Activated T-cell treated with anti-CD3 and anti-CD28 coated beads, Interleukin-2, amount 50 U/mL, for 24 hours (primary cell): Measurements from ENCODE around the gene FXYD7.

Experiments
- DNase-seq: peaks from one replicate; pipeline ENCODE4 v3.0.0-alpha.2; 2020
- H3K27ac Mint-ChIP-seq: 2 replicates; pipeline ENCODE4 v1.8.0; 2020; ENCODE audit warnings: mild to moderate bottlenecking, mixed read lengths
- H3K27me3 Mint-ChIP-seq: 2 replicates; pipeline ENCODE4 v1.8.0; 2020; ENCODE audit warnings: mixed read lengths
- H3K36me3 Mint-ChIP-seq: 2 replicates; pipeline ENCODE4 v1.8.0; 2020; ENCODE audit warnings: low read depth, mixed read lengths
- H3K4me1 Mint-ChIP-seq: 2 replicates; pipeline ENCODE4 v1.8.0; 2020; ENCODE audit warnings: low read depth, mixed read lengths
- H3K4me3 Mint-ChIP-seq: 2 replicates; pipeline ENCODE4 v1.8.0; 2020; ENCODE audit warnings: mild to moderate bottlenecking, moderate library complexity, mixed read lengths
- H3K9me3 Mint-ChIP-seq: 2 replicates; pipeline ENCODE4 v1.8.0; 2020; ENCODE audit warnings: mixed read lengths

The FXYD7 gene

DNA sequence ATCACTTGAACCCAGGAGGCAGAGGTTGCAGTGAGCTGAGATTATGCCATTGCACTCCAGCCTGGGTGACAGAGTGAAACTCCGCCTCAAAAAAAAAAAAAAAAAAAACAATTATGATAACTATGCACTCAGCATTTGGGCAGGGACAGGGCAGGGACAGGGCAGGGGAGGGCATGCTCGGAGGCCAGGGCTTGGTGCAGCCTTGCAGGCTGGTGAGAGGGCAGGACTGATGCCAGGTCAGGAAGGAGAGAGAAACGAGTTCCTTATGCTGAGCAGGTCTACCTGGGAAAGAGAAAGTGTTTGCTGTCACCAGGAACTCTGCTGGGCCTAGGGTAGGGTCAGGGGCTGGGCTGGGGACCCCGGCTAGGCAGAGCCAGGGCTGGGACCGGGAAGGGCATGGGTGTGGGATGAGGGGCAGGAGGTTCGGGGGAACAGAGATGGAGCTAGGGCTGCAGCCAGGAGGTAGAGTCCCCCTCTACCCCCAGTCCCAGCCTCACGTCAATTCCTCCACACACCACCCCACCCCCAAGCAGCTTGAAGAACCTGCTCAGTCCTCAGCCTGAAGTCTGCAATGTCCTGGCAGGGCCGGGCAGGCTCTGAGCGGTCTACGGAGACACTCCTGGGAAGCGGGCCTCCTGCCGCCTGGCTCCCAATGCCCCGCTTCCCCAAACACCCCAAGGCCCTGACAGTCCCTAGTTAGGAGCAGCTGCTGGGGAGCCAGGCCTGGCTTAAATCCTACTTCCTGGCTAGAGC is 24.6 kb upstream of the FXYD7 start:
- no peak overlapping the region for H3K27ac Mint-ChIP-seq
- no peaks in the 10 kb centered on the region for H3K9me3 Mint-ChIP-seq
- DNase-seq: no peak
- peaks cover 7% of the 10 kb centered on the region for H3K4me1 Mint-ChIP-seq
- no peaks in the 10 kb centered on the region for H3K27me3 Mint-ChIP-seq
- H3K36me3 Mint-ChIP-seq: no peaks in the 10 kb centered on the region
- H3K4me3 Mint-ChIP-seq: no peak overlapping the region

DNA sequence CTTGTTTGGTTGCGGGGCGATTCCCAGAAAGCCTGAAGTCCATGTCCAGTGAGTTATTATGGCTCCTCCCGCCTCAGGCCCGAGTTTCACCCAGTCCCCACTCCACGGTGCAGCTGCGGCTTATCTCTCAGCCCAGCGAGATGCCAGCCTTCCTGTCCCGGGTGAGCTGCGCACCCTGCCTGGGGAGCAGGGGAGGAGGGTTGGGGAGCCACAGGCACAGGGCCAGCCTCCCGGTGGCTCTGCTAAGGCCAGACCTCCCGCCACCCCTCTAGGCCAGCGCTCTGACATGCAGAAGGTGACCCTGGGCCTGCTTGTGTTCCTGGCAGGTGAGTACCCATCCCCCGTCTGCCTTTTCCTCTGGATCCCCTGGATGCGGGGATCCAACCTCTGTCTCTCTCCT is 24.0 kb upstream of the FXYD7 start:
- H3K9me3 Mint-ChIP-seq: no peaks in the 10 kb centered on the region
- no peak for DNase-seq
- no peaks in the 10 kb centered on the region for H3K36me3 Mint-ChIP-seq
- no peak overlapping the region for H3K27ac Mint-ChIP-seq
- no peak overlapping the region for H3K4me3 Mint-ChIP-seq
- H3K27me3 Mint-ChIP-seq: no peaks in the 10 kb centered on the region
- H3K4me1 Mint-ChIP-seq: peaks cover 12% of the 10 kb centered on the region

DNA sequence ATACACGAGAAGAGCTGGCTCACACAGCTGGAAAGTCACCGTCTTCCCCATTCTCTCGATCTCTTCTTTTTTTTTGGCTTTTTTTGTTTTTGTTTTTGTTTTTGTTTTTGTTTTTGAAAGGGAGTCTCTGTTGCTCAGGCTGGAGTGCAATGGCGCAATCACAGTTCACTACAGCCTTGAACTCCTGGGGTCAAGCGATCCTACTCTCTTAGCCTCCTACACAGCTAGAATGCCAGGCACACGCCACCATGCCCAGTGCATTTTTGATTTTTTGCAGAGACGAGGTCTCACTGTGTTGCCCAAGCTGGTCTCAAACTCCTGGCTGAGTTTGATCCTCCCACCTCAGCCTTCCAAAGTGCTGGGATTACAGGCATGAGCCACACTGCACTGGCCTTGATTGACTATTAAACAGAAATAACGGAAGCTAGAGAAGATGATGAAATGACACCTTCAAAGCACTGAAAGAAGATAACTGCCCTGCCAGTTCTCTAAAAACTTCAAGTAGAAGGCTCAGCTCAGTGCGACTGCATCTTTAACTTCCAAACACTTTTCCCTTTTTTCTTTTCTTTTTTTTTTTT is 23.4 kb upstream of the FXYD7 start:
- no peak overlapping the region for H3K4me3 Mint-ChIP-seq
- no peak for DNase-seq
- H3K36me3 Mint-ChIP-seq: no peaks in the 10 kb centered on the region
- H3K9me3 Mint-ChIP-seq: no peaks in the 10 kb centered on the region
- peaks cover 13% of the 10 kb centered on the region for H3K4me1 Mint-ChIP-seq
- no peaks in the 10 kb centered on the region for H3K27me3 Mint-ChIP-seq
- no peak overlapping the region for H3K27ac Mint-ChIP-seq

- Mint-ChIP-seq H3K27ac (no peak overlapping the region), H3K4me1 (peaks cover 15% of the 10 kb centered on the region), H3K4me3 (no peak overlapping the region), H3K9me3 (no peaks in the 10 kb centered on the region), H3K36me3 (no peaks in the 10 kb centered on the region), H3K27me3 (no peaks in the 10 kb centered on the region)
- no peak for DNase-seq
These were observed 22.6 kb upstream of the FXYD7 start for GRCh38 chr19:35120492-35120891.

- H3K27ac Mint-ChIP-seq: no peak overlapping the region
- H3K27me3 Mint-ChIP-seq: no peaks in the 10 kb centered on the region
- H3K9me3 Mint-ChIP-seq: no peaks in the 10 kb centered on the region
- H3K4me3 Mint-ChIP-seq: no peak overlapping the region
- H3K4me1 Mint-ChIP-seq: peaks cover 15% of the 10 kb centered on the region
- H3K36me3 Mint-ChIP-seq: no peaks in the 10 kb centered on the region
- DNase-seq: no peak
These were observed 22.2 kb upstream of the FXYD7 start for GRCh38 chr19:35120898-35121297.

- no peaks in the 10 kb centered on the region for H3K36me3 Mint-ChIP-seq
- DNase-seq: no peak
These were observed 20.1 kb upstream of the FXYD7 start for GRCh38 chr19:35122687-35123551.

DNA sequence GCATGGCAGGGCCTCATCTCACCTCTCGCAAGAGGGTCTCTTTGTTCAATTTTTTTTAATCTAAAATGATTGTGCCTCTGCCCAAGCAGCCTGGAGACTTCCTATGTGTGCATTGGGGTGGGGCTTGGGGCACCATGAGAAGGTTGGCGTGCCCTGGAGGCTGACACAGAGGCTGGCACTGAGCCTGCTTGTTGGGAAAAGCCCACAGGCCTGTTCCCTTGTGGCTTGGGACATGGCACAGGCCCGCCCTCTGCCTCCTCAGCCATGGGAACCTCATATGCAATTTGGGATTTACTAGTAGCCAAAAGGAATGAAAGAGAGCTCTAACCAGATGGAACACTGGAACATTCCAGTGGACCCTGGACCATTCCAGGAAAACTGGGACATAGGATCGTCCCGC is 19.5 kb upstream of the FXYD7 start:
- Mint-ChIP-seq H3K27me3 (no peaks in the 10 kb centered on the region), H3K9me3 (no peaks in the 10 kb centered on the region), H3K4me3 (peak overlapping the region; percentile 76), H3K27ac (no peak overlapping the region), H3K36me3 (no peaks in the 10 kb centered on the region), H3K4me1 (peaks cover 15% of the 10 kb centered on the region)
- no peak for DNase-seq

More at GRCh38 chr19:35122687-35123551, 20.1 kb upstream of the FXYD7 start:
- Mint-ChIP-seq H3K4me1 (peaks cover 15% of the 10 kb centered on the region), H3K27ac (no peak overlapping the region), H3K27me3 (no peaks in the 10 kb centered on the region), H3K4me3 (no peak overlapping the region), H3K9me3 (no peaks in the 10 kb centered on the region)

GRCh38 chr19:35124098-35125060 is 18.7 kb upstream of the FXYD7 start:
- Mint-ChIP-seq H3K27ac (peak overlapping the region; percentile 61), H3K9me3 (no peaks in the 10 kb centered on the region), H3K36me3 (no peaks in the 10 kb centered on the region), H3K27me3 (no peaks in the 10 kb centered on the region), H3K4me1 (peaks cover 15% of the 10 kb centered on the region), H3K4me3 (peak overlapping the region; percentile 76)
- peak; percentile 90 for DNase-seq

DNA sequence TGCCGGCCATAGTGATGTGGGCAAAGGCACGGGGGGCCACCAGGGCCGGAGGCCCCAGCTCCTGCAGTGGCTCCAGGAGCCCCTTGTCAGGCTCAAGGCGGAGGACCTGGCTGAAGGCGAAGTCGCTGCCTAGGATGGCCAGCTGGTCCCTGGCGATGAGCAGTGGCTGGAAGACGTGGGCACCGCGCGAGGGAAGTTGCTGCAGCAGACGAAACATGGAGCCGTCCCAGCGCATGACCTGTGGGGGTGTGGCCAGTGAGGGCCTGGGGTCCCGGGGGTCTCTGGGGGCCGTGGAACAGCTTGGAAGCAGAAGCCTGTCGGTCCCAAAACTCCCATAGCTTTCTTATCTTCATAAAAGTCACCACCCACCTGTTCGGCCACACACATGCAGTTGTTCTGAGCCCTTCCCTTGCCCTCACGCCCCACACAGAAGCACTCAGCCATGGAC is 17.8 kb upstream of the FXYD7 start:
- no peaks in the 10 kb centered on the region for H3K9me3 Mint-ChIP-seq
- no peak overlapping the region for H3K4me3 Mint-ChIP-seq
- no peaks in the 10 kb centered on the region for H3K36me3 Mint-ChIP-seq
- H3K27me3 Mint-ChIP-seq: no peaks in the 10 kb centered on the region
- peaks cover 15% of the 10 kb centered on the region for H3K4me1 Mint-ChIP-seq
- DNase-seq: no peak
- H3K27ac Mint-ChIP-seq: no peak overlapping the region

DNA sequence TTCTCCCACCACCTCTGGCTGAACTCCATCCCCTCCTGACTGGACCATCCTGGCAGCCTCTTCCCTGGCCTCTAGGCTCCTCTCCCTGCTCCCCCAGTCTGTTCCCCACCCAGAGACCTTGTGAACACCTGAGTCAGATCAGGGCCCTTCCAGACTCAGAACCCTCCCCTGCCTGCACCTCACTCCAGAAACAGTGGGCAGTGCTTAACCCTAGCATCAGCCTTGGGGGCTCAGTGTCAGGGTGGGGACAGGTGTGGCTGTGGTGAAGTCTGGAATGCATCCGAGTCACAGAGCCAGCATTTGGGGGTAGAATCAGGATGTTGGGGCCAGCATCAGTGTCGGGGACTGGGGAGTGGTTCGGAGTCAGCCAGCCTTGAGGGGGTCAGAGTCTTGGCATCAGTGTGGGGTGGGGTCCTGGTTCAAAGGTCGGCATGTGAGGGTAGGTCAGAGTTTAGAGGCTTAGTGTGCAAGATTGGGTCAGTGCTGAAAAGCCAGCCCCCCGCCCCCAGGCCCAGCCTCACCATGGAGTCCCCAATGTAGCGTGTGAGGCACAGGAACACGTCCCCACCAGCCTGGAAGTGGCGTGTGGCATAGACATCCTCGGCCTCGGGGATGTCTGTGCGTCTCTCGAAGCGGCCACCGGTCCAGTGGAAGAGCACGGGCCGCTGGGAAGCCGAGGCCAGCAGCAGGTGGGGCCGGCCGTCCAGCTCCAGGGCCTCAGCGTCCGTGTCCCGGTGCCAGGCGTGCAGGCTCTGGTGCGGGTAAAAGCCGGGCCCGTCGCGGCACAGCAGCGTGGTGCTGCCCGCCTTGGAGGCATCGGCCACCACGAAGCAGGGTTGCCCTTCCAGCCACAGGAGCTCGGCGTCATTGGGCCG is 17.1 kb upstream of the FXYD7 start:
- Mint-ChIP-seq H3K36me3 (no peaks in the 10 kb centered on the region), H3K27me3 (no peaks in the 10 kb centered on the region), H3K9me3 (no peaks in the 10 kb centered on the region), H3K4me3 (no peak overlapping the region), H3K4me1 (peaks cover 15% of the 10 kb centered on the region), H3K27ac (no peak overlapping the region)
- no peak for DNase-seq

DNA sequence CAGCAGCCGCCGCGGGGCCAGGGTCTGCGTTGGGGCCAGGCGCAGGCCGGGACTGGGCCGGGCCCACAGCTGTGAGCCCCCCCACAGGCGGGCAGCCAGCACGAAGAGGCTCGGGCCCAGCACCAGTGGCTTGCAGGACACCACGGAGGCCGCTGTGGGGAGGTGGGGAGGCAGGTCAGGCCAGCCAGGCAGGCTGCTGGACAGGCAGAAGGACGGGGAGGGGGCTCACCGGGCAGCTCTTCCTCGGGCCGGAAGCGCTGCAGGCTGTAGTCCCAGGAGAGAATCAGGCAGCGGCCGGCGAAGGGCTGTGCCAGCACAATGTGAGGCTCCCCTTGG is 16.5 kb upstream of the FXYD7 start:
- H3K27me3 Mint-ChIP-seq: no peaks in the 10 kb centered on the region
- H3K36me3 Mint-ChIP-seq: no peaks in the 10 kb centered on the region
- H3K4me1 Mint-ChIP-seq: peaks cover 15% of the 10 kb centered on the region
- DNase-seq: no peak
- H3K4me3 Mint-ChIP-seq: no peak overlapping the region
- no peak overlapping the region for H3K27ac Mint-ChIP-seq
- H3K9me3 Mint-ChIP-seq: no peaks in the 10 kb centered on the region

DNA sequence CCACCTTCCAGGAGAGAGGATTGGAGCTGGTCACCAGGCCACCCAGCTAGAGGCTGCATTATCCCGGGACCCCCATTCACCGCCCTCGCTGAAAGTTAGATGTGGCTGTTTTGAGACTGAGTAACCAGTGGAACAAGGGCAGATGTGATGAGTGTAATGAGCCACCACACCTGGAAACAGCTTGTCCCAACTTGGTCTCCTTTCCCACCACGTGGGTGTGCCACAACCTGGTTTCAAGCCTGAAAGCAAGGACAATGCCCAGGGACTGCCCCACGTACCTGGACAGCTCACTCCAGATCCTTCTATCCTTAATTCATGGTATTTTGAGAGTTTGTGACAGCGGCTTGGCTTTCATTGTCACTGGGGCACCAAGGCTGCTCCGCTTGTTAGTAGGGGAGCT is 15.2 kb upstream of the FXYD7 start:
- no peaks in the 10 kb centered on the region for H3K9me3 Mint-ChIP-seq
- H3K27me3 Mint-ChIP-seq: no peaks in the 10 kb centered on the region
- H3K27ac Mint-ChIP-seq: no peak overlapping the region
- peaks cover 15% of the 10 kb centered on the region for H3K4me1 Mint-ChIP-seq
- no peaks in the 10 kb centered on the region for H3K36me3 Mint-ChIP-seq
- H3K4me3 Mint-ChIP-seq: no peak overlapping the region
- DNase-seq: no peak

DNA sequence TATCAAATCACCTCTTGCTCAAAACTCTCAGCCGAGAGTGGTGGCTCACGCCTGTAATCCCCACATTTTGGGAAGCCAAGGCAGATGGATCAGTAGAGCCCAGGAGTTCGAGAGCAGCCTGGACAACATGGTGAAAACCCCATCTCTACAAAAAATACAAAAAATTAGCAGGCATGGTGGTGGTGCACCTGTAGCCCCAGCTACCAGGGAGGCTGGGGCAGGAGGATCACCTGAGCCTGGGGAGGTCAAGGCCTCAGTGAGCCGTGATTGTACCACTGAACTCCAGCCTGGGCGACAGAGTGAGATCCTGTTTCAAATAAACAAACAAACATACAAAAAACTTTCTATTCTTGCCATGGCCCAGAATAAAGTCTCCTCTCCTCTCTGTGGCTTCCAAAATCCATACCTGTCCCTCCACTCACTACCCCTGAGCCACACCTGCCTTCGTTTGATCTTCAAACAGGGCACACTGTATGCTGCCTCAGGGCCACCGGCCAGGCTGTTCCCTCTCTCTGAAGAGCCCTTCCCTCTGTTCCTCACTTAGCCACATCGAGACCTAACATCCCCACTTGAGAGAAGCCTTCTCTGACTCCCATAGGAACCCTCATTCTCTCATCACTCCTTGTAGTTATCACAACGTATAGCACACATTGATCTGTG is 14.5 kb upstream of the FXYD7 start:
- H3K4me3 Mint-ChIP-seq: no peak overlapping the region
- H3K27me3 Mint-ChIP-seq: no peaks in the 10 kb centered on the region
- peaks cover 15% of the 10 kb centered on the region for H3K4me1 Mint-ChIP-seq
- DNase-seq: no peak
- no peak overlapping the region for H3K27ac Mint-ChIP-seq
- H3K36me3 Mint-ChIP-seq: no peaks in the 10 kb centered on the region
- no peaks in the 10 kb centered on the region for H3K9me3 Mint-ChIP-seq
